ENCODE data around the gene PARVB.

PARVB gene

DNA sequence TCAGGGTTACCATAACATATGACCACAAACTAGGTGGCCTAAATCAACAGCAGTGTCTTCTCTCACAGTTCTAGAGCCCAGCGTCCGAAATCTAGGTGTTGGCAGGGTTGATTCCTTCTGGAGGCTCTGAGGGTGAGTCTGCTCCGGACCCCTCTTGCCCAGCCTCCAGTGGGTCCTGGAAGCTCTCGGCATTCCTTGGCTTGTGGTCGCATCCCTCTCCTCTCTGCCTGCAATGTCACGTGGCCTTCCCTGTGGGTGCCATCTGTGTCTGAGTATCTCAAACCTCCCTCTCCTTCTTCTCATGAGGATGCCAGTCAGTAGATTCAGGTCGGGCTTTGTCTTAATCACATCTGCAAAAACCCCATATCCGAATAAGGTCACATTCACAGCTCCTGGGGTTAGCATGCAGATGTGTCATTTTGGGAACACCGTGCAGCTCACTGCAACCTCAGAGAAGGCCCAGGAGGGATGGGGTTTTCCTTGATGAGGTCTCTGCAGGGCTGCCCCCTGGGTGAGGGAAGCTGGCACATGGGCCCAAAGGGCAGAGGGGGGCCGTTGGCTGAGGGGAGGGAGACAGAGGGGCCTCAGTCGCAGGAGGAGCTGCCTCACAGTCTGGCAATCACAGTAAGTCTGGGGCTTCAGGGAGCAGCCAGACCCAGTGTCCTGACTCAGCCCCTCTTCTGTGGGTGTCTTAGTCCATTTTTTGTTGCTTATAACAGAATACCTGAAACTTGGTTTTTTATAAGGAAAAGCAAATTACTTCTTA, 197.8 kb downstream of the PARVB start:
- no peak for DNase-seq

Data from NCI-H2029 treated with DMSO at 0.1 percent for 48 hours (cell line).